22Rv1 (cell line): ENCODE data around the gene MAGI1.

Experiments used
- H3K27ac ChIP-seq: fragments of 450-650 bp; 2 replicates; pipeline ENCODE4 v1.5.1; 2017
- CTCF ChIP-seq: fragments of 450-650 bp; IDR thresholded peaks from 2 replicates; pipeline ENCODE4 v1.5.1; 2017; ENCODE audit warnings: mild to moderate bottlenecking
- ZFX ChIP-seq: fragments of 450-650 bp; IDR thresholded peaks from 2 replicates; pipeline ENCODE4 v1.6.1; 2017; ENCODE audit warnings: antibody characterized with exemption, borderline replicate concordance

The MAGI1 gene

GRCh38 chr3:65351753-65352152, 687.0 kb downstream of the MAGI1 start:
- TF ChIP-seq CTCF (no peak), ZFX (no peak)

GRCh38 chr3:65350801-65351476, 687.8 kb downstream of the MAGI1 start:
- no peak overlapping the region for H3K27ac ChIP-seq
- no peak for TF ChIP-seq CTCF
- TF ChIP-seq ZFX = no peak

More at GRCh38 chr3:65351753-65352152, 687.0 kb downstream of the MAGI1 start:
- no peak overlapping the region for H3K27ac ChIP-seq

GRCh38 chr3:65348398-65348995, 690.2 kb downstream of the MAGI1 start:
- no peak overlapping the region for H3K27ac ChIP-seq
- TF ChIP-seq ZFX (no peak), CTCF (no peak)

DNA sequence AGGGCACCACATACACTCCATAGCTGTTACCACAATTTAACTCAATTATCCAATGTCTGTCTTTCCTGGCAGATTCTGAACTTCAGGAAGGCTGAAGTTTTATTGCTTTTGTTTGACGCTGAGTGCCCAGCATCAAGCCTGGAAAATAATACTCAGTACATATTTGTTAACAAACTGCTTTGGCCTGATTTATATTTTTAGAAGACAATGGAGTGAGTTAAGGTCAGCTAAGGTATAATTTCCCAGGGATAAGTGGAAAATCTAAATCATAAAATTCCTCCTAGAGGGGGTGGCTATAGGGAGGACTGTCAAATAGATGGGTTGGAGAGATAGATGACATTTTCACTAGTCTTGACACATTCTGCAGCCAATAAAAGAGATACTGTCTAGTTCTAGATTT, 691.6 kb downstream of the MAGI1 start:
- TF ChIP-seq CTCF (no peak), ZFX (no peak)
- H3K27ac ChIP-seq = no peak overlapping the region

- no peak for TF ChIP-seq CTCF
- no peak for TF ChIP-seq ZFX
- no peak overlapping the region for H3K27ac ChIP-seq
Observed at GRCh38 chr3:65344846-65345245, 693.9 kb downstream of the MAGI1 start.

GRCh38 chr3:65344444-65344843, 694.3 kb downstream of the MAGI1 start:
- H3K27ac ChIP-seq = no peak overlapping the region
- no peak for TF ChIP-seq ZFX
- TF ChIP-seq CTCF = no peak

DNA sequence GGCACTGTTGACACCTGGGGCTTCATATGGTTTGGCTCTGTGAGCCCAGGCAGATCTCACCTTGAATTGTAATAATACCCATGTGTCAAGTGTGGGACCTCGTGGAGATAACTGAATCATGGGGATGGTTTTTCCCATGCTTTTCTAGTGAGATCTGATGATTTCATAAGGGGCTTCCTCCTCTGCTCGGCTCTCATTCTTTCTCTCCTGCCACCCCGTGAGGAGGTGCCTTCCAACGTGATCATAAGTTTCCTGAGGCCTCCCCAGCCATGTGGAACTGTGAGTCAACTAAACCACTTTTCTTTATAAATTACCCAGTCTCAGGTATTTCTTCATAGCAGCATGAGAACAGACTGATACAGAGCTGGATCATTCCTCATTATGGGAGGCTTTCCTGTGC, 695.0 kb downstream of the MAGI1 start:
- no peak overlapping the region for H3K27ac ChIP-seq
- TF ChIP-seq ZFX (no peak), CTCF (no peak)
